ENCODE measurements around the gene KCNK17.
A peak's percentile ranks its signal among the peaks of the same experiment; 100 is the strongest.

Gene KCNK17

GRCh38 chr6:39313526-39314272, 520 bp downstream of the KCNK17 start:
- no peak overlapping the region for H3K27ac ChIP-seq (ENCODE audit: insufficient read depth in 1 of 2, low read depth in 1 of 2, low read length in 2 of 2, poor library complexity in 1 of 2, severe bottlenecking in 2 of 2)
- WGBS (ENCODE audit: insufficient coverage), result under 1% methylated on average over 72 of the region's 80 CpGs
- ChIA-PET CTCF (interaction anchor here (1.0 to 6.1 kb wide), 8 partner anchors 9 to 190 kb away, joined by 3 to 47 read pairs (median 6); no protein-coding TSS in a partner anchor), POLR2A (interaction anchor here (1.2 kb wide), 1 partner anchor 11 kb away, joined by 4 read pairs; no protein-coding TSS in a partner anchor)
- no peaks in the 10 kb centered on the region for H3K9me3 ChIP-seq (ENCODE audit: control extremely low read depth in 1 of 5, control insufficient read depth in 4 of 5, insufficient read depth in 2 of 5, low read depth in 1 of 5, low read length in 4 of 5)
- peaks cover 0 to 7% (median 0%) of the 10 kb centered on the region in 5 experiments for H3K27me3 ChIP-seq (replicated peaks in 2 of 5; ENCODE audit: control insufficient read depth in 4 of 5, insufficient read depth in 5 of 5, low read length in 4 of 5)
- H3K36me3 ChIP-seq (ENCODE audit: control insufficient read depth in 4 of 4, insufficient read depth in 4 of 4, low read length in 3 of 4), result peaks cover 0 to 9% (median 2%) of the 10 kb centered on the region in 4 experiments
- peaks cover 4 to 86% (median 66%) of the 10 kb centered on the region in 4 experiments for H3K4me1 ChIP-seq (ENCODE audit: control extremely low read depth in 1 of 4, control insufficient read depth in 4 of 4, insufficient read depth in 4 of 4, low read length in 3 of 4)
- no peak for DNase-seq
- H3K4me3 ChIP-seq (ENCODE audit: control insufficient read depth in 1 of 7, extremely low read depth in 1 of 7, insufficient read depth in 4 of 7, low read depth in 2 of 7, low read length in 6 of 7), result peak overlapping the region; percentile 30 to 78 (median 71)

- no peaks in the 10 kb centered on the region for H3K9me3 ChIP-seq (ENCODE audit: control extremely low read depth in 1 of 5, control insufficient read depth in 4 of 5, insufficient read depth in 2 of 5, low read depth in 1 of 5, low read length in 4 of 5)
- no peak overlapping the region for H3K27ac ChIP-seq (ENCODE audit: insufficient read depth in 1 of 2, low read depth in 1 of 2, low read length in 2 of 2, poor library complexity in 1 of 2, severe bottlenecking in 2 of 2)
- peaks cover 4 to 79% (median 63%) of the 10 kb centered on the region in 4 experiments for H3K4me1 ChIP-seq (ENCODE audit: control extremely low read depth in 1 of 4, control insufficient read depth in 4 of 4, insufficient read depth in 4 of 4, low read length in 3 of 4)
- peaks cover 0 to 7% (median 0%) of the 10 kb centered on the region in 5 experiments for H3K27me3 ChIP-seq (replicated peaks in 2 of 5; ENCODE audit: control insufficient read depth in 4 of 5, insufficient read depth in 5 of 5, low read length in 4 of 5)
- CTCF ChIA-PET, result interaction anchor here (1.3 to 6.1 kb wide), 5 partner anchors 8 to 148 kb away, joined by 3 to 47 read pairs (median 7); no protein-coding TSS in a partner anchor
- 14% methylated on average over 42 of the region's 45 CpGs for WGBS (ENCODE audit: insufficient coverage)
- peaks cover 0 to 12% (median 2%) of the 10 kb centered on the region in 4 experiments for H3K36me3 ChIP-seq (ENCODE audit: control insufficient read depth in 4 of 4, insufficient read depth in 4 of 4, low read length in 3 of 4)
- H3K4me3 ChIP-seq (ENCODE audit: control insufficient read depth in 1 of 7, extremely low read depth in 1 of 7, insufficient read depth in 4 of 7, low read depth in 2 of 7, low read length in 6 of 7), result peak overlapping the region; percentile 30 to 78 (median 71)
- POLR2A ChIA-PET, result no interaction called here
- no peak for DNase-seq
Measured at GRCh38 chr6:39312912-39313525, 1.2 kb downstream of the KCNK17 start.

- Histone ChIP-seq H3K9me3 (ENCODE audit: control extremely low read depth in 1 of 5, control insufficient read depth in 4 of 5, insufficient read depth in 2 of 5, low read depth in 1 of 5, low read length in 4 of 5) (no peaks in the 10 kb centered on the region), H3K36me3 (ENCODE audit: control insufficient read depth in 4 of 4, insufficient read depth in 4 of 4, low read length in 3 of 4) (peaks cover 0 to 12% (median 2%) of the 10 kb centered on the region in 4 experiments), H3K4me3 (ENCODE audit: control insufficient read depth in 1 of 7, extremely low read depth in 1 of 7, insufficient read depth in 4 of 7, low read depth in 2 of 7, low read length in 6 of 7) (no peak overlapping the region), H3K27ac (ENCODE audit: insufficient read depth in 1 of 2, low read depth in 1 of 2, low read length in 2 of 2, poor library complexity in 1 of 2, severe bottlenecking in 2 of 2) (no peak overlapping the region), H3K4me1 (ENCODE audit: control extremely low read depth in 1 of 4, control insufficient read depth in 4 of 4, insufficient read depth in 4 of 4, low read length in 3 of 4) (peaks cover 0 to 61% (median 52%) of the 10 kb centered on the region in 4 experiments), H3K27me3 (replicated peaks in 2 of 5; ENCODE audit: control insufficient read depth in 4 of 5, insufficient read depth in 5 of 5, low read length in 4 of 5) (peaks cover 0 to 7% (median 0%) of the 10 kb centered on the region in 5 experiments)
- WGBS (ENCODE audit: insufficient coverage), result 79% methylated on average over 3 of the region's 4 CpGs
- ChIA-PET POLR2A (no interaction called here), CTCF (interaction anchor here (0.6 to 6.1 kb wide), 27 partner anchors 8 to 314 kb away, joined by 3 to 47 read pairs (median 4); no protein-coding TSS in a partner anchor)
- DNase-seq, result no peak
Measured at GRCh38 chr6:39310542-39310941, 3.7 kb downstream of the KCNK17 start.

GRCh38 chr6:39309942-39310531, 4.2 kb downstream of the KCNK17 start:
- H3K4me3 ChIP-seq (ENCODE audit: control insufficient read depth in 1 of 7, extremely low read depth in 1 of 7, insufficient read depth in 4 of 7, low read depth in 2 of 7, low read length in 6 of 7), result no peak overlapping the region
- DNase-seq, result peak; percentile 52 to 69 (median 61)
- 53% methylated on average over 4 of the region's 7 CpGs for WGBS (ENCODE audit: insufficient coverage)
- POLR2A ChIA-PET, result interaction anchor here (0.7 kb wide), 1 partner anchor 39 kb away, joined by 3 read pairs; no protein-coding TSS in a partner anchor
- H3K36me3 ChIP-seq (ENCODE audit: control insufficient read depth in 4 of 4, insufficient read depth in 4 of 4, low read length in 3 of 4), result peaks cover 0 to 12% (median 2%) of the 10 kb centered on the region in 4 experiments
- CTCF ChIA-PET, result interaction anchor here (0.6 to 6.1 kb wide), 35 partner anchors 9 to 314 kb away, joined by 3 to 47 read pairs (median 4); no protein-coding TSS in a partner anchor
- H3K27ac ChIP-seq (ENCODE audit: insufficient read depth in 1 of 2, low read depth in 1 of 2, low read length in 2 of 2, poor library complexity in 1 of 2, severe bottlenecking in 2 of 2), result no peak overlapping the region
- peaks cover 0 to 2% (median 0%) of the 10 kb centered on the region in 5 experiments for H3K9me3 ChIP-seq (ENCODE audit: control extremely low read depth in 1 of 5, control insufficient read depth in 4 of 5, insufficient read depth in 2 of 5, low read depth in 1 of 5, low read length in 4 of 5)
- H3K27me3 ChIP-seq (replicated peaks in 2 of 5; ENCODE audit: control insufficient read depth in 4 of 5, insufficient read depth in 5 of 5, low read length in 4 of 5), result peaks cover 0 to 7% (median 0%) of the 10 kb centered on the region in 5 experiments
- peaks cover 0 to 56% (median 47%) of the 10 kb centered on the region in 4 experiments for H3K4me1 ChIP-seq (ENCODE audit: control extremely low read depth in 1 of 4, control insufficient read depth in 4 of 4, insufficient read depth in 4 of 4, low read length in 3 of 4)

- ChIA-PET CTCF (interaction anchor here (1.0 to 10.5 kb wide), 7 partner anchors 18 to 311 kb away, joined by 3 to 251 read pairs (median 5); no protein-coding TSS in a partner anchor), POLR2A (interaction anchor here (1.5 kb wide), 1 partner anchor 140 kb away, joined by 3 read pairs; no protein-coding TSS in a partner anchor)
- 89% methylated on average over 3 of the region's 3 CpGs for WGBS (ENCODE audit: insufficient coverage)
- no peak overlapping the region for H3K4me3 ChIP-seq (ENCODE audit: control insufficient read depth in 1 of 7, extremely low read depth in 1 of 7, insufficient read depth in 4 of 7, low read depth in 2 of 7, low read length in 6 of 7)
- peaks cover 0 to 4% (median 0%) of the 10 kb centered on the region in 5 experiments for H3K9me3 ChIP-seq (ENCODE audit: control extremely low read depth in 1 of 5, control insufficient read depth in 4 of 5, insufficient read depth in 2 of 5, low read depth in 1 of 5, low read length in 4 of 5)
- peaks cover 0 to 2% (median 0%) of the 10 kb centered on the region in 5 experiments for H3K27me3 ChIP-seq (replicated peaks in 2 of 5; ENCODE audit: control insufficient read depth in 4 of 5, insufficient read depth in 5 of 5, low read length in 4 of 5)
- H3K36me3 ChIP-seq (ENCODE audit: control insufficient read depth in 4 of 4, insufficient read depth in 4 of 4, low read length in 3 of 4), result peaks cover 0 to 12% (median 3%) of the 10 kb centered on the region in 4 experiments
- H3K4me1 ChIP-seq (ENCODE audit: control extremely low read depth in 1 of 4, control insufficient read depth in 4 of 4, insufficient read depth in 4 of 4, low read length in 3 of 4), result peaks cover 0 to 36% (median 23%) of the 10 kb centered on the region in 4 experiments
- H3K27ac ChIP-seq (ENCODE audit: insufficient read depth in 1 of 2, low read depth in 1 of 2, low read length in 2 of 2, poor library complexity in 1 of 2, severe bottlenecking in 2 of 2), result no peak overlapping the region
- no peak for DNase-seq
Measured at GRCh38 chr6:39307462-39307861, 6.8 kb downstream of the KCNK17 start.

- Histone ChIP-seq H3K36me3 (ENCODE audit: control insufficient read depth in 4 of 4, insufficient read depth in 4 of 4, low read length in 3 of 4) (peaks cover 0 to 8% (median 3%) of the 10 kb centered on the region in 4 experiments), H3K4me1 (ENCODE audit: control extremely low read depth in 1 of 4, control insufficient read depth in 4 of 4, insufficient read depth in 4 of 4, low read length in 3 of 4) (peaks cover 0 to 14% (median 8%) of the 10 kb centered on the region in 4 experiments), H3K9me3 (ENCODE audit: control extremely low read depth in 1 of 5, control insufficient read depth in 4 of 5, insufficient read depth in 2 of 5, low read depth in 1 of 5, low read length in 4 of 5) (peaks cover 0 to 4% (median 0%) of the 10 kb centered on the region in 5 experiments), H3K27ac (ENCODE audit: insufficient read depth in 1 of 2, low read depth in 1 of 2, low read length in 2 of 2, poor library complexity in 1 of 2, severe bottlenecking in 2 of 2) (no peak overlapping the region), H3K4me3 (ENCODE audit: control insufficient read depth in 1 of 7, extremely low read depth in 1 of 7, insufficient read depth in 4 of 7, low read depth in 2 of 7, low read length in 6 of 7) (no peak overlapping the region), H3K27me3 (replicated peaks in 2 of 5; ENCODE audit: control insufficient read depth in 4 of 5, insufficient read depth in 5 of 5, low read length in 4 of 5) (no peaks in the 10 kb centered on the region)
- DNase-seq, result no peak
- ChIA-PET CTCF (interaction anchor here (0.6 to 10.5 kb wide), 19 partner anchors 9 to 308 kb away, joined by 3 to 251 read pairs (median 4); partner anchors contain the start of gene KCNK17), POLR2A (interaction anchor here (0.6 kb wide), 2 partner anchors 40 to 432 kb away, joined by 3 to 4 read pairs; no protein-coding TSS in a partner anchor)
Measured at GRCh38 chr6:39304951-39305350, 9.3 kb downstream of the KCNK17 start.

Data from common myeloid progenitor, CD34-positive (primary cell).